Panc1 (cell line): ENCODE measurements around the gene TRDN. TPM values are rescaled to one million over a fixed set of nuclear protein-coding genes. Genes with fewer than 3 reads are reported as not detected.

Source experiments
- ATAC-seq: fragments of 200-7000 bp; cut with Tn5 transposase; 2 replicates; pipeline ENCODE4 v1.9.1; 2020; ENCODE audit warnings: mild to moderate bottlenecking, moderate library complexity
- BruUV-seq: library from RNA; stranded (reverse); fragments of 400-500 nt; replicated peaks from 2 replicates; lab custom pipeline; 2021; lab: Mats Ljungman, UMichigan
- CTCF ChIA-PET: fragments of 300-600 bp; sonication (Branson Sonifier 250); formaldehyde crosslinking; loops from one replicate; lab custom pipeline; 2022; ENCODE audit warnings: antibody characterized with exemption; lab: Charles Lee
- POLR2A ChIA-PET: fragments of 300-600 bp; sonication (Branson Sonifier 250); formaldehyde crosslinking; loops from one replicate; lab custom pipeline; 2022; ENCODE audit warnings: antibody characterized with exemption; lab: Charles Lee
- DNase-seq: peaks from one replicate; pipeline ENCODE4 v3.0.0-alpha.2; 2010; ENCODE audit warnings: low read depth, low spot score
- H3K27ac ChIP-seq: 2 replicates; pipeline ENCODE4 v1.5.1; 2011; ENCODE audit warnings: mild to moderate bottlenecking, low read length, inconsistent platforms
- H3K27me3 ChIP-seq: fragments of 200-500 bp; sonication (Bioruptor generic); 2 replicates; pipeline ENCODE4 v1.6.0; 2014; ENCODE audit warnings: low read length, inconsistent platforms; ENCODE audit not compliant: control insufficient read depth, insufficient read depth
- H3K36me3 ChIP-seq: fragments of 200-500 bp; sonication (Bioruptor generic); 2 replicates; pipeline ENCODE4 v1.5.1; 2014; ENCODE audit warnings: inconsistent platforms, mild to moderate bottlenecking, low read length, moderate library complexity; ENCODE audit not compliant: control insufficient read depth, insufficient read depth
- H3K4me1 ChIP-seq: 2 replicates; pipeline ENCODE4 v1.5.1; 2011; ENCODE audit warnings: inconsistent platforms, mild to moderate bottlenecking, low read length, moderate library complexity; ENCODE audit not compliant: control insufficient read depth, insufficient read depth
- H3K4me3 ChIP-seq, 2 experiments: 2 replicates each; pipeline ENCODE4 v1.5.1; 2011 to 2012; ENCODE audit warnings: low read depth in 2 of 2, low read length in 2 of 2, mild to moderate bottlenecking in 2 of 2, inconsistent platforms in 1 of 2, moderate library complexity in 1 of 2
- H3K9me3 ChIP-seq: fragments of 200-500 bp; sonication (Bioruptor generic); 2 replicates; pipeline ENCODE4 v1.5.1; 2014; ENCODE audit warnings: low read depth, mild to moderate bottlenecking, inconsistent platforms, low read length, moderate library complexity; ENCODE audit not compliant: control insufficient read depth, insufficient read depth
- CTCF ChIP-seq: fragments of 450-650 bp; IDR thresholded peaks from 2 replicates; pipeline ENCODE4 v1.5.1; 2017; ENCODE audit warnings: mild to moderate bottlenecking
- POLR2AphosphoS5 ChIP-seq: IDR thresholded peaks from 2 replicates; pipeline ENCODE4 v1.6.1; 2012; ENCODE audit warnings: mild to moderate bottlenecking, low read depth, low read length, moderate library complexity
- REST ChIP-seq, 2 experiments: IDR thresholded peaks; 2 replicates each; pipeline ENCODE4 v1.6.1; 2011 to 2012; ENCODE audit warnings: low read depth in 2 of 2, control low read depth in 1 of 2, low read length in 1 of 2, mild to moderate bottlenecking in 1 of 2, moderate library complexity in 1 of 2; ENCODE audit not compliant: insufficient read depth in 1 of 2
- SIN3A ChIP-seq: IDR thresholded peaks from 2 replicates; pipeline ENCODE4 v1.6.1; 2012; ENCODE audit warnings: low read depth, mild to moderate bottlenecking, low read length, moderate library complexity, borderline replicate concordance; ENCODE audit not compliant: insufficient read depth
- TCF7L2 ChIP-seq: IDR thresholded peaks from 2 replicates; pipeline ENCODE4 v1.6.1; 2011; ENCODE audit warnings: mild to moderate bottlenecking, low read depth, low read length, inconsistent platforms
- in situ Hi-C: cut with HindIII; loops from 2 replicates; pipeline ENCODE4 v1.10.0; 2016; ENCODE audit warnings: low sequenced_read_pairs, low pct_unique_long_range_greater_than_20kb
- intact Hi-C: fragments of 100-400 bp; cut with micrococcal nuclease; formaldehyde crosslinking; loops from one replicate; pipeline ENCODE4 v1.10.0; 2022; ENCODE audit not compliant: unreplicated experiment
- total RNA-seq: library from RNA; stranded (reverse); gene quantifications from one replicate; pipeline ENCODE4 v1.2.1, GENCODE V29; 2021; ENCODE audit not compliant: unreplicated experiment

Gene TRDN
- total RNA-seq, 1 experiment from 2014 or later = not detected

- Histone ChIP-seq H3K4me1 (no peaks in the 10 kb centered on the region), H3K27me3 (no peaks in the 10 kb centered on the region), H3K27ac (no peak overlapping the region), H3K36me3 (no peaks in the 10 kb centered on the region), H3K4me3 (no peak overlapping the region), H3K9me3 (no peaks in the 10 kb centered on the region)
- ChIA-PET CTCF (no interaction called here), POLR2A (no interaction called here)
- no peak for DNase-seq
- intact Hi-C loops = no loop called here
- BruUV-seq = no TSS peak
- TF ChIP-seq POLR2AphosphoS5 = no peak
- TF ChIP-seq SIN3A = no peak
- TF ChIP-seq CTCF = no peak
- no peak for TF ChIP-seq TCF7L2
- in situ Hi-C loops = no loop called here
- ATAC-seq = no peak
These were observed 292.9 kb downstream of the TRDN start for GRCh38 chr6:123343836-123344235.

GRCh38 chr6:123338394-123338793 is 298.4 kb downstream of the TRDN start:
- in situ Hi-C loops (no loop called here), intact Hi-C loops (no loop called here)
- BruUV-seq = no TSS peak
- no peak for ATAC-seq
- Histone ChIP-seq H3K4me3 (no peak overlapping the region), H3K27me3 (no peaks in the 10 kb centered on the region), H3K9me3 (no peaks in the 10 kb centered on the region), H3K27ac (no peak overlapping the region), H3K36me3 (no peaks in the 10 kb centered on the region), H3K4me1 (no peaks in the 10 kb centered on the region)
- DNase-seq = no peak
- ChIA-PET POLR2A (no interaction called here), CTCF (no interaction called here)
- TF ChIP-seq CTCF (no peak), REST (IDR thresholded peaks at IDR 0.05; ENCODE audit: insufficient read depth in 1 of 2, low read depth in 2 of 2, low read length in 1 of 2) (no peak), POLR2AphosphoS5 (no peak), SIN3A (no peak), TCF7L2 (no peak)
